K562 (cell line): ENCODE measurements around the gene FOXI1. TPM values are rescaled to one million over a fixed set of nuclear protein-coding genes. Genes with fewer than 3 reads are reported as not detected.

Source experiments
- CBX8 ChIP-seq: fragments of 200-600 bp; sonication (generic); IDR thresholded peaks from 2 replicates; pipeline ENCODE4 v1.6.1; 2012; ENCODE audit warnings: borderline replicate concordance, mixed run types, low read depth, mild to moderate bottlenecking, moderate library complexity, mixed read lengths, low read length, control low read depth, inconsistent platforms; ENCODE audit not compliant: poor library complexity, severe bottlenecking; ENCODE audit errors: extremely low read depth
- GTF2F1 ChIP-seq: IDR thresholded peaks from 2 replicates; pipeline ENCODE4 v1.6.1; 2011; ENCODE audit warnings: low read depth, low read length, improper control_type of control experiment
- LEF1 ChIP-seq: fragments of 450-650 bp; IDR thresholded peaks from 2 replicates; pipeline ENCODE4 v1.6.1; 2016; ENCODE audit warnings: mild to moderate bottlenecking
- NCOA4 ChIP-seq: fragments of 450-650 bp; IDR thresholded peaks from 2 replicates; pipeline ENCODE4 v1.6.1; 2018; ENCODE audit warnings: mild to moderate bottlenecking; ENCODE audit not compliant: partially characterized antibody
- NONO ChIP-seq, 2 experiments: fragments of 200-400 bp in 1 of 2; fragments of 450-650 bp in 1 of 2; formaldehyde crosslinking in 1 of 2; IDR thresholded peaks; 2 replicates each; pipeline ENCODE4 v1.6.1; 2017; ENCODE audit warnings: low read depth in 2 of 2, mild to moderate bottlenecking in 2 of 2, moderate library complexity in 2 of 2, low read length in 1 of 2
- RBM22 ChIP-seq: fragments of 200-400 bp; formaldehyde crosslinking; IDR thresholded peaks from 2 replicates; pipeline ENCODE4 v1.6.1; 2018; ENCODE audit warnings: low read length, low read depth; ENCODE audit not compliant: poor library complexity, severe bottlenecking
- STAT5A ChIP-seq: IDR thresholded peaks from 2 replicates; pipeline ENCODE4 v1.6.1; 2012; ENCODE audit warnings: low read length, inconsistent platforms, borderline replicate concordance
- TGIF2 ChIP-seq: sonication (generic); formaldehyde crosslinking; IDR thresholded peaks from 2 replicates; pipeline ENCODE4 v1.8.1; 2022; ENCODE audit warnings: mild to moderate bottlenecking, missing genetic modification reagents, moderate library complexity
- TRIM28 ChIP-seq: fragments of 450-650 bp; IDR thresholded peaks from 2 replicates; pipeline ENCODE4 v1.6.1; 2017
- ZNF282 ChIP-seq: sonication (generic); formaldehyde crosslinking; IDR thresholded peaks from 2 replicates; pipeline ENCODE4 v1.8.1; 2023; ENCODE audit warnings: missing genetic modification reagents
- ZNF41 ChIP-seq: fragments of 250-450 bp; sonication (Bioruptor Pico); conservative IDR thresholded peaks from 2 replicates; pipeline ENCODE4 v1.4.0; 2020; ENCODE audit warnings: mild to moderate bottlenecking
- ZNF644 ChIP-seq: fragments of 200-800 bp; sonication (Bioruptor generic); IDR thresholded peaks from 2 replicates; pipeline ENCODE4 v1.6.1; 2016; ENCODE audit warnings: low read depth, missing genetic modification characterization, missing compliant biosample characterization
- ZNF778 ChIP-seq: fragments of 450-650 bp; formaldehyde crosslinking; IDR thresholded peaks from 2 replicates; pipeline ENCODE4 v1.4.0; 2020; ENCODE audit warnings: mild to moderate bottlenecking, moderate library complexity
- ZSCAN29 ChIP-seq: fragments of 450-650 bp; IDR thresholded peaks from 2 replicates; pipeline ENCODE4 v1.6.1; 2017
- polyA plus RNA-seq, 8 experiments: library from polyadenylated mRNA; depleted of rRNA in 4 of 8; stranded (reverse) in 5 of 8; unstranded in 3 of 8; fragments of >200 nt; fragmentation: Nextera tagmentation in 2 of 8; fragmentation: Illumina TruSeq in 1 of 8; extraction: Ambion mirVana in 2 of 8; extraction: Trizol in 1 of 8; gene quantifications; 2 replicates each; pipeline versions ENCODE4 v1.2.1 to v1.2.3, GENCODE V29; 2011 to 2014; ENCODE audit warnings: inconsistent platforms in 1 of 8, missing spikeins in 1 of 8
- total RNA-seq, 7 experiments: library from RNA; depleted of rRNA in 6 of 7; stranded (reverse); fragments of >200 nt in 6 of 7; fragmentation: Illumina TruSeq in 2 of 7; extraction: Trizol in 2 of 7; gene quantifications; 2 replicates each; pipeline versions ENCODE4 v1.2.1 to v1.2.3, GENCODE V29; 2011 to 2021; ENCODE audit warnings: low replicate concordance in 1 of 7
- TF ChIP-seq, protein P1 (sequence below), 2 experiments: fragments of 450-650 bp in 1 of 2; sonication (generic) in 1 of 2; formaldehyde crosslinking in 1 of 2; IDR thresholded peaks; 2 replicates each; pipeline versions ENCODE4 v1.7.1 to v1.9.0; 2016 to 2022; ENCODE audit warnings: inconsistent platforms in 1 of 2, mild to moderate bottlenecking in 1 of 2, missing genetic modification reagents in 1 of 2
- TF ChIP-seq, protein P2 (sequence below): fragments of 450-650 bp; IDR thresholded peaks from 2 replicates; pipeline ENCODE4 v1.6.1; 2016; ENCODE audit warnings: mild to moderate bottlenecking

FOXI1 gene
- total and polyA plus RNA-seq, 9 of the 15 experiments (the other 6 are each of a cell fraction or from before 2014, with no cell fraction given): not detected

DNA sequence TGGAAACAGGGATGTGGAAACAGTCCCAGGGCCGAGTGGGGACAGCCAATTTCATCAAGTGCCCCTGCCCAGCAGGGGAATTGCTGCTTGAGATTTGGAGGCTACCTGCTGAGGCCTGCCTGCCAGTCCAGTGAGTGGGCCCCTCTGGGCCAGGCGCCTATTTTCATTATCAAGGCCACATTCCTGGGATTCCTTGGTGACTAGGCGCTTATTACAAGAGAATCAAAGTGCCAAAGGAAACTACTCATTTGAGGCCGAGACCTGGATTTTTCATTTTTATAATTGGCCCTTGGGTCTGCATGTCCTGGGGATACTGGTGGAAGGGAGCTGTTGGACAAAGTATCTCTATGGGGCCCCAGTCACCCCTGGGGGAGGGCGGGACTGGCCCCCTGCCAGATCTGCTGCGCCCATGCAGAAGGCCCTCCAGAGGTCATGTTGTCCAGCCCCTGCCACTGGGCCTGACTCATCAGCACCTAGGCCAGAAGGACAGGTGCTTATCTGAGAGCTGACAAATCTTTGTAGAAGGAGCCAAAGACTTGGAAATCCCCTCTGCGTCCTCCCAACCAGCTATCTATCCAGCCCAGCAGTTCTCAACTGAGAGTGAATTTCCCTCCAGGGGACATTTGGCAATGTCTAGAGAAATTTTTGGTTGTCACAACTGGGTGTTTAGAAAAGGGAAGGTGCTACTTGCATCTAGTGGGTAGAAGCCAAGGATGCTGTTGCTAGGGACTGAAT, 45.6 kb downstream of the FOXI1 start (continued):
- TF ChIP-seq, protein P1, sequence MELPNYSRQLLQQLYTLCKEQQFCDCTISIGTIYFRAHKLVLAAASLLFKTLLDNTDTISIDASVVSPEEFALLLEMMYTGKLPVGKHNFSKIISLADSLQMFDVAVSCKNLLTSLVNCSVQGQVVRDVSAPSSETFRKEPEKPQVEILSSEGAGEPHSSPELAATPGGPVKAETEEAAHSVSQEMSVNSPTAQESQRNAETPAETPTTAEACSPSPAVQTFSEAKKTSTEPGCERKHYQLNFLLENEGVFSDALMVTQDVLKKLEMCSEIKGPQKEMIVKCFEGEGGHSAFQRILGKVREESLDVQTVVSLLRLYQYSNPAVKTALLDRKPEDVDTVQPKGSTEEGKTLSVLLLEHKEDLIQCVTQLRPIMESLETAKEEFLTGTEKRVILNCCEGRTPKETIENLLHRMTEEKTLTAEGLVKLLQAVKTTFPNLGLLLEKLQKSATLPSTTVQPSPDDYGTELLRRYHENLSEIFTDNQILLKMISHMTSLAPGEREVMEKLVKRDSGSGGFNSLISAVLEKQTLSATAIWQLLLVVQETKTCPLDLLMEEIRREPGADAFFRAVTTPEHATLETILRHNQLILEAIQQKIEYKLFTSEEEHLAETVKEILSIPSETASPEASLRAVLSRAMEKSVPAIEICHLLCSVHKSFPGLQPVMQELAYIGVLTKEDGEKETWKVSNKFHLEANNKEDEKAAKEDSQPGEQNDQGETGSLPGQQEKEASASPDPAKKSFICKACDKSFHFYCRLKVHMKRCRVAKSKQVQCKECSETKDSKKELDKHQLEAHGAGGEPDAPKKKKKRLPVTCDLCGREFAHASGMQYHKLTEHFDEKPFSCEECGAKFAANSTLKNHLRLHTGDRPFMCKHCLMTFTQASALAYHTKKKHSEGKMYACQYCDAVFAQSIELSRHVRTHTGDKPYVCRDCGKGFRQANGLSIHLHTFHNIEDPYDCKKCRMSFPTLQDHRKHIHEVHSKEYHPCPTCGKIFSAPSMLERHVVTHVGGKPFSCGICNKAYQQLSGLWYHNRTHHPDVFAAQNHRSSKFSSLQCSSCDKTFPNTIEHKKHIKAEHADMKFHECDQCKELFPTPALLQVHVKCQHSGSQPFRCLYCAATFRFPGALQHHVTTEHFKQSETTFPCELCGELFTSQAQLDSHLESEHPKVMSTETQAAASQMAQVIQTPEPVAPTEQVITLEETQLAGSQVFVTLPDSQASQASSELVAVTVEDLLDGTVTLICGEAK (IDR thresholded peaks at IDR 0.05): no peak
- TF ChIP-seq, protein P1 (CRISPR knock-in tag; IDR thresholded peaks at IDR 0.05): no peak
- TF ChIP-seq LEF1: peak; percentile 50; the same call in 1 of the 2 replicates
- no peak for TF ChIP-seq NCOA4
- TF ChIP-seq NONO (IDR thresholded peaks at IDR 0.05; ENCODE audit: low read depth in 2 of 2, low read length in 1 of 2): peak in 1 of 2 experiments; percentile 43; a peak in 1 of 4 replicates
- no peak for TF ChIP-seq ZNF778 (CRISPR knock-in tag)
- TF ChIP-seq ZNF282 (CRISPR knock-in tag): no peak
- TF ChIP-seq ZNF644: peak; percentile 73; the same call in 1 of the 2 replicates
- no peak for TF ChIP-seq GTF2F1
- TF ChIP-seq TRIM28: 0 out of 2 replicates have a peak, but pooled peaks have one; percentile 21
- TF ChIP-seq, protein P2, sequence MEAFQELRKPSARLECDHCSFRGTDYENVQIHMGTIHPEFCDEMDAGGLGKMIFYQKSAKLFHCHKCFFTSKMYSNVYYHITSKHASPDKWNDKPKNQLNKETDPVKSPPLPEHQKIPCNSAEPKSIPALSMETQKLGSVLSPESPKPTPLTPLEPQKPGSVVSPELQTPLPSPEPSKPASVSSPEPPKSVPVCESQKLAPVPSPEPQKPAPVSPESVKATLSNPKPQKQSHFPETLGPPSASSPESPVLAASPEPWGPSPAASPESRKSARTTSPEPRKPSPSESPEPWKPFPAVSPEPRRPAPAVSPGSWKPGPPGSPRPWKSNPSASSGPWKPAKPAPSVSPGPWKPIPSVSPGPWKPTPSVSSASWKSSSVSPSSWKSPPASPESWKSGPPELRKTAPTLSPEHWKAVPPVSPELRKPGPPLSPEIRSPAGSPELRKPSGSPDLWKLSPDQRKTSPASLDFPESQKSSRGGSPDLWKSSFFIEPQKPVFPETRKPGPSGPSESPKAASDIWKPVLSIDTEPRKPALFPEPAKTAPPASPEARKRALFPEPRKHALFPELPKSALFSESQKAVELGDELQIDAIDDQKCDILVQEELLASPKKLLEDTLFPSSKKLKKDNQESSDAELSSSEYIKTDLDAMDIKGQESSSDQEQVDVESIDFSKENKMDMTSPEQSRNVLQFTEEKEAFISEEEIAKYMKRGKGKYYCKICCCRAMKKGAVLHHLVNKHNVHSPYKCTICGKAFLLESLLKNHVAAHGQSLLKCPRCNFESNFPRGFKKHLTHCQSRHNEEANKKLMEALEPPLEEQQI: peak; percentile 48; the same call in 1 of the 2 replicates
- TF ChIP-seq CBX8: no peak
- TF ChIP-seq RBM22: no peak
- peak; percentile 95 for TF ChIP-seq STAT5A
- no peak for TF ChIP-seq ZSCAN29
- TF ChIP-seq TGIF2 (CRISPR knock-in tag): no peak
- TF ChIP-seq ZNF41 (CRISPR knock-in tag): no peak
